OCI-LY7 (cell line): ENCODE results near the gene BANF2. TPM values are rescaled to one million over a fixed set of nuclear protein-coding genes. Genes with fewer than 3 reads are reported as not detected.

ENCODE experiments used
- BruUV-seq: library from RNA; stranded (reverse); fragments of 400-500 nt; replicated peaks from 2 replicates; lab custom pipeline; 2021; lab: Mats Ljungman, UMichigan
- CTCF ChIA-PET: fragments of 300-600 bp; sonication (Branson Sonifier 250); formaldehyde crosslinking; loops from one replicate; lab custom pipeline; 2022; ENCODE audit warnings: antibody characterized with exemption; ENCODE audit not compliant: unreplicated experiment; lab: Charles Lee
- POLR2A ChIA-PET: fragments of 300-600 bp; sonication (Branson Sonifier 250); formaldehyde crosslinking; loops from one replicate; lab custom pipeline; 2022; ENCODE audit warnings: antibody characterized with exemption; lab: Charles Lee
- DNase-seq: peaks from one replicate; pipeline ENCODE4 v3.0.0-alpha.2; 2015; ENCODE audit warnings: low spot score
- H2AFZ ChIP-seq: fragments of 200-600 bp; sonication (generic), shearing (Covaris generic); 2 replicates; pipeline ENCODE4 v1.6.1; 2014; ENCODE audit warnings: mild to moderate bottlenecking, antibody characterized with exemption, low read length, moderate library complexity
- H3K27ac ChIP-seq: fragments of 200-600 bp; sonication (generic); 2 replicates; pipeline ENCODE4 v1.5.1; 2014; ENCODE audit warnings: mixed run types, low read depth, mild to moderate bottlenecking, moderate library complexity, low read length, inconsistent platforms; ENCODE audit not compliant: poor library complexity, severe bottlenecking
- H3K36me3 ChIP-seq: fragments of 200-600 bp; sonication (generic); 2 replicates; pipeline ENCODE4 v1.6.1; 2014; ENCODE audit warnings: mild to moderate bottlenecking, antibody characterized with exemption, low read length, moderate library complexity, mixed read lengths; ENCODE audit not compliant: insufficient read depth
- H3K4me1 ChIP-seq: fragments of 200-600 bp; sonication (generic); 2 replicates; pipeline ENCODE4 v1.5.1; 2014; ENCODE audit warnings: mild to moderate bottlenecking, low read length; ENCODE audit not compliant: insufficient read depth, poor library complexity, severe bottlenecking
- H3K4me2 ChIP-seq: fragments of 200-600 bp; sonication (generic); 2 replicates; pipeline ENCODE4 v1.6.1; 2014; ENCODE audit warnings: mild to moderate bottlenecking, low read length
- H3K4me3 ChIP-seq: fragments of 200-600 bp; sonication (generic); 2 replicates; pipeline ENCODE4 v1.5.1; 2014; ENCODE audit warnings: mild to moderate bottlenecking, low read depth, low read length; ENCODE audit not compliant: poor library complexity, severe bottlenecking
- H3K79me2 ChIP-seq: fragments of 200-600 bp; sonication (generic); 2 replicates; pipeline ENCODE4 v1.6.1; 2016; ENCODE audit warnings: low read depth, mild to moderate bottlenecking, low read length, moderate library complexity, mixed read lengths; ENCODE audit not compliant: insufficient read depth
- H3K9me2 ChIP-seq: fragments of 200-600 bp; sonication (generic); 2 replicates; pipeline ENCODE4 v1.6.1; 2016; ENCODE audit warnings: mild to moderate bottlenecking, low read length, mixed read lengths; ENCODE audit not compliant: insufficient read depth
- H3K9me3 ChIP-seq: fragments of 200-600 bp; sonication (generic); 2 replicates; pipeline ENCODE4 v1.6.1; 2014; ENCODE audit warnings: mild to moderate bottlenecking, mixed run types, low read length, mixed read lengths
- H4K20me1 ChIP-seq: fragments of 200-600 bp; sonication (generic); 2 replicates; pipeline ENCODE4 v1.6.1; 2014; ENCODE audit warnings: mild to moderate bottlenecking, antibody characterized with exemption, low read length, moderate library complexity, mixed read lengths; ENCODE audit not compliant: insufficient read depth
- CTCF ChIP-seq: fragments of 200-600 bp; sonication (generic); conservative IDR thresholded peaks from 2 replicates; pipeline ENCODE4 v1.5.1; 2014; ENCODE audit warnings: mild to moderate bottlenecking, antibody characterized with exemption, low read length, moderate library complexity, mixed read lengths
- EZH2phosphoT487 ChIP-seq: fragments of 200-600 bp; sonication (generic); IDR thresholded peaks from 2 replicates; pipeline ENCODE4 v1.6.1; 2018; ENCODE audit warnings: low read depth, borderline replicate concordance, mild to moderate bottlenecking, mixed run types, antibody characterized with exemption, low read length, moderate library complexity, mixed read lengths
- intact Hi-C: fragments of 100-400 bp; cut with micrococcal nuclease; formaldehyde crosslinking; loops from one replicate; pipeline ENCODE4 v1.10.0; 2022; ENCODE audit not compliant: unreplicated experiment
- total RNA-seq, 2 experiments: library from RNA; depleted of rRNA in 1 of 2; stranded (reverse); fragments of >200 nt in 1 of 2; shearing (Covaris generic) in 1 of 2; gene quantifications; 2 replicates each; pipeline ENCODE4 v1.2.3, GENCODE V29; 2014 to 2022

BANF2 gene
- total RNA-seq, 2 experiments from 2014 or later: not detected

DNA sequence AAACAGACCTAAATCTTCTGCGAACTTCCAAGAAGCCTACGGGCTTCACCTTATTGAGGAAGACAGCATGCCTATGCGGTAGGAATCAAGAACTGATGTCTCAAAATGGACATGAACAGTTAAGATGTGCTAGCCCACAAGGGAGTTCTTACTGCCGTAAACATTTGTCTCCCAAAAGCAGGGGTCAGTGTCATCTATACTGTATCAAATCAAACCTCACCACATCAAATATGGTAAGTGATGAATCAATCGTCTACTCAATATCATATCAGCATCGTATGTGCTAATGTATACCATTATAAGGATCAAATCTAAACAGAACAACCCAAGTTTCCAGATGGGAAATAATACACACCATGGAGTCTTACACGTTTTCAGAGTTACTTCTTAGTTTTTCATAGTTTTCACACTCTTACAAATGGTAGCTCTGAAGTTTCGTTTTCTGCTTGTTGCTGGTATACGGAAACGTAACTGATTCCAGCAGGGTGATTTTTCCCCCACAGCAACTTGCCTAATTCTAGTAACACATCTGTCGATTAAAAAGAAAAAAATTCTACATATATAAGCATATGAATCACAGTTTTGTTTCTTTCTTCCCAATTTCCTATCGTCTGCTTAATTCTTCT lies 30.3 kb upstream of the BANF2 start:
- no peaks in the 10 kb centered on the region for H3K9me3 ChIP-seq
- no peak overlapping the region for H3K27ac ChIP-seq
- no peak for TF ChIP-seq CTCF
- no peak for TF ChIP-seq EZH2phosphoT487
- DNase-seq: no peak
- H3K4me2 ChIP-seq: no peak overlapping the region
- no peak overlapping the region for H2AFZ ChIP-seq
- ChIA-PET POLR2A (no interaction called here), CTCF (no interaction called here)
- H3K9me2 ChIP-seq: no peaks in the 10 kb centered on the region
- H4K20me1 ChIP-seq: no peaks in the 10 kb centered on the region; the same call in 1 of the 2 replicates
- no peak overlapping the region for H3K4me3 ChIP-seq
- intact Hi-C loops: no loop called here
- H3K79me2 ChIP-seq: no peaks in the 10 kb centered on the region
- H3K4me1 ChIP-seq: no peaks in the 10 kb centered on the region
- no TSS peak for BruUV-seq
- H3K36me3 ChIP-seq: no peaks in the 10 kb centered on the region

DNA sequence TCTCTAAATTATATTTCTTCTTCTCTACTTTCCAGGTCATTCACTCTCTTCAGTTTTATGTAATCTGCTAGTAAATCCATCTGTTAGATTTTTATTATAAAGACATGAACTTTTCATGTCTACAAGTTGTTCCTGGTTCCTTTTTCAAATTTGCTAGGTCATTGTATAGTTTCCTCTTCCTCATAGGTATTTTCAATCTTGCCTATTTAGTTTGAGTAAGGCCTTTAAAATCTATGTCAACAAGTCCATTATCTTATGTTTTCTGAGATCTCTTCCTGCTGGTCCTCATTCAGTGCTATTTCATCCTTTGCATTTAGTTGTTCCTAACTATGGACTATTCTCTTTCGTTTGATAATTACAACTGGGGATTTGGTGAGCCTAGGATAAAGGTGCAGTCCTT lies 28.8 kb upstream of the BANF2 start:
- no peak for DNase-seq
- Histone ChIP-seq H3K27ac (no peak overlapping the region), H3K9me2 (no peaks in the 10 kb centered on the region), H4K20me1 (no peaks in the 10 kb centered on the region; the same call in 1 of the 2 replicates), H3K79me2 (no peaks in the 10 kb centered on the region), H3K4me2 (no peak overlapping the region), H3K9me3 (no peaks in the 10 kb centered on the region), H3K4me3 (no peak overlapping the region), H2AFZ (no peak overlapping the region), H3K36me3 (no peaks in the 10 kb centered on the region), H3K4me1 (no peaks in the 10 kb centered on the region)
- ChIA-PET CTCF (no interaction called here), POLR2A (interaction anchor here (0.8 kb wide), 1 partner anchor 836 kb away, joined by 5 read pairs; no protein-coding TSS in a partner anchor)
- intact Hi-C loops: no loop called here
- BruUV-seq: no TSS peak
- TF ChIP-seq CTCF (no peak), EZH2phosphoT487 (no peak)

GRCh38 chr20:17671565-17671964 lies 28.2 kb upstream of the BANF2 start:
- no TSS peak for BruUV-seq
- DNase-seq: no peak
- no peaks in the 10 kb centered on the region for H3K4me1 ChIP-seq
- no peak overlapping the region for H3K4me2 ChIP-seq
- CTCF ChIA-PET: no interaction called here
- no peaks in the 10 kb centered on the region for H3K9me3 ChIP-seq
- H3K36me3 ChIP-seq: no peaks in the 10 kb centered on the region
- H3K9me2 ChIP-seq: no peaks in the 10 kb centered on the region
- no peaks in the 10 kb centered on the region for H3K79me2 ChIP-seq
- no peak overlapping the region for H2AFZ ChIP-seq
- no peak overlapping the region for H3K27ac ChIP-seq
- H4K20me1 ChIP-seq: no peaks in the 10 kb centered on the region; the same call in 1 of the 2 replicates
- POLR2A ChIA-PET: no interaction called here
- intact Hi-C loops: no loop called here
- TF ChIP-seq EZH2phosphoT487 (no peak), CTCF (no peak)
- H3K4me3 ChIP-seq: no peak overlapping the region
